WI38 (cell line): ENCODE results near the gene ALKBH6.
"Not testable (repeated sequence)": the region's sequence is repeated elsewhere in the genome, so short reads cannot be mapped to it uniquely, and the experiment has no call there.

ENCODE experiments used
- H3K4me3 ChIP-seq: 2 replicates; pipeline ENCODE4 v1.5.1; 2011; ENCODE audit warnings: low read depth, mild to moderate bottlenecking, control low read depth, low read length
- CTCF ChIP-seq: IDR thresholded peaks from 2 replicates; pipeline ENCODE4 v1.5.1; 2012; ENCODE audit warnings: low read depth, mild to moderate bottlenecking, control low read depth, low read length

ALKBH6 gene

GRCh38 chr19:35988824-35989223 is 25.2 kb downstream of the ALKBH6 start:
- no peak overlapping the region for H3K4me3 ChIP-seq
- no peak for TF ChIP-seq CTCF

DNA sequence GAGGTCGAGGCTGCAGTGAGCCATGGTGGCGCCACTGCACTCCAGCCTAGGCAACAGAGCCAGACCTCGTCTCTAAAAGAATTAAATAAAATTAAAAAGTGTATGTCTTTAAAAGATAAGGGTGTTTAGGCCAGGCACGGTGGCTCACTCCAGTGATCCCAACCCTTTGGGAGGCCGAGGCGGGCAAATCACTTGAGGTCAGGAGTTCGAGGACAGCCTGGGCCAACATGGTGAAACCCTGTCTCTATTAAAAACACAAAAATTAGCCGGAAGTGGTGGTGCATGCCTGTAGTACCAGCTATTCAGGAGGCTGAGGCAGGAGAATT is 26.5 kb downstream of the ALKBH6 start:
- H3K4me3 ChIP-seq = no peak overlapping the region
- no peak for TF ChIP-seq CTCF

GRCh38 chr19:35986664-35987570 is 27.1 kb downstream of the ALKBH6 start:
- H3K4me3 ChIP-seq = no peak overlapping the region

GRCh38 chr19:35986111-35986510 is 27.9 kb downstream of the ALKBH6 start:
- no peak for TF ChIP-seq CTCF
- H3K4me3 ChIP-seq = no peak overlapping the region

More at GRCh38 chr19:35986664-35987570, 27.1 kb downstream of the ALKBH6 start:
- no peak for TF ChIP-seq CTCF

DNA sequence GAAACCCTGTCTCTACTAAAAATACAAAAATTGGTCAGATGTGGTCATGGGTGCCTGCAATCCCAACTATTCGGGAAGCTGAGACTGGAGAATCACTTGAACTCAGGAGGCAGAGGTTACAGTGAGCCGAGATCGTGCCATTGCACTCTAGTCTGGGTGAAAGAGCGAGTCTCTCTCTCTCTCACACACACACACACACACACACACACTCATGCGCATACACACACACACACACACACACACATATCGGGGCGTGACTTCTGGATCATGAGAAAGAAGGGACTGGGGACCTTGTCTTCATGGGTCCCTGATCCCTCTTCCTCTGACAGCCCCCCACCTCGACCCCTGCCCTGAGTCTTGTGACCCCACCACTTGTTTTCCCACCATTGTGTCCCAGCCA is 30.8 kb downstream of the ALKBH6 start:
- no peak overlapping the region for H3K4me3 ChIP-seq
- no peak for TF ChIP-seq CTCF

DNA sequence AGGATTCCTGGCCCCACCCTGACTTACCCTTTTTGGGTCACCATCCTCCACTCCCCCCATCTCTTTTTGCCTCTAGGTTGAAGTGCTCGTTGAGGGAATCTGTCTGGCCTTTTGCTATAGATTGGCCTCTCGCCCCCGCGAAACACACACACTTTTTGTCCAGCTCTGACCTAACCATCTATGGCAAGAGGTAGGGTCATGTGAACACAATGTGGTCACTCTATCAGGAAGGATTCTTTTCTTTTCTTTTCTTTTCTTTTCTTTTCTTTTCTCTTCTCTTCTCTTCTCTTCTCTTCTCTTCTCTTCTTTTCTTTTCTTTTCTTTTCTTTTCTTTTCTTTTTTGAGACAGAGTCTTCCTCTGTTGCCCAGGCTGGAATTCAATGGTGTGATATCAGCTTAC is 33.0 kb downstream of the ALKBH6 start:
- not testable (repeated sequence) for H3K4me3 ChIP-seq

DNA sequence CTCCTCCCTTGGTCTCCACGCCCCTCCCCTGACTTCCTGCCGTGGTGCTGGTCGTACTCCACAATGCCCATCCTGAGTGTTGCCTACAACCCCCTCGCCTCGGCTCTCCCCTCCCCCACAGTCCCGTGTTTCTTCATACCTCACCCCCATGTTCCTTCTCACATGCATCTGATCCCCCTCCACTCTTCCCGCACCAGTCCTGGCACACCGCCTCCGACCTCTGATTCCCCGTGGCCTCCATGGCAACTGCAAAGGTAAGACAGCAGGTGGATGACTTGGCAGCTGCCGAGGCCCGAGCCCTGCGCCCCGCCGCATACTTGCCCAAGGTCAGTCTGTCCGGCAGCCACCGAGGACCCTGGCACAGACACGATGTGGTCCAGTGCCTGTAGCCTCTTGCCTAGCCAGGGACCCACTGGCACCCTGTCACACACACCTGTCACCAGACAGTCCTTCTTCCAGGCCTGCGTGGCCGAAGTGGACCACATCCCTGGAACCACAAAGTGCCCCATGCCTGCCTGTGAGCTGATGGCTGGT is 35.1 kb downstream of the ALKBH6 start:
- no peak for TF ChIP-seq CTCF

More for the DNA sequence above, 35.1 kb downstream of the ALKBH6 start:
- H3K4me3 ChIP-seq = no peak overlapping the region
